Measurements from ENCODE around the gene SHROOM3. TPM values are rescaled to one million over a fixed set of nuclear protein-coding genes. Genes with fewer than 3 reads are reported as not detected.

SHROOM3 gene
- total RNA-seq, 2 experiments from 2014 or later: not detected

GRCh38 chr4:76532805-76533204, 97.8 kb downstream of the SHROOM3 start:
- Histone ChIP-seq H3K4me1 (ENCODE audit: insufficient read depth, low read length) (no peaks in the 10 kb centered on the region), H3K9me3 (ENCODE audit: control insufficient read depth in 1 of 2, insufficient read depth in 1 of 2, low read length in 2 of 2) (no peaks in the 10 kb centered on the region), H3K27ac (ENCODE audit: low read depth in 1 of 2, low read length in 2 of 2) (no peak overlapping the region), H3K27me3 (ENCODE audit: control insufficient read depth in 1 of 2, insufficient read depth in 2 of 2, low read length in 2 of 2) (no peaks in the 10 kb centered on the region), H3K4me3 (ENCODE audit: low read length) (no peak overlapping the region), H3K36me3 (ENCODE audit: insufficient read depth, low read length) (no peaks in the 10 kb centered on the region)
- H3K4me3 Mint-ChIP-seq: no peak overlapping the region
- ATAC-seq (ENCODE audit: poor library complexity) (no peak), DNase-seq (no peak)
- no peaks in the 10 kb centered on the region for H3K4me1 Mint-ChIP-seq (ENCODE audit: low read depth)
- peaks cover 4% of the 10 kb centered on the region for H3K27me3 Mint-ChIP-seq
- no peak for TF ChIP-seq CTCF (IDR thresholded peaks at IDR 0.05)
- no peaks in the 10 kb centered on the region for H3K36me3 Mint-ChIP-seq (ENCODE audit: low read depth)
- ChIA-PET POLR2A (no interaction called here), CTCF (no interaction called here)
- intact Hi-C loops (cut with DNase I, micrococcal nuclease): no loop called here
- H3K27ac Mint-ChIP-seq: no peak overlapping the region
- no peaks in the 10 kb centered on the region for H3K9me3 Mint-ChIP-seq

- DNase-seq: no peak
- Mint-ChIP-seq H3K27ac (no peak overlapping the region), H3K36me3 (ENCODE audit: low read depth) (no peaks in the 10 kb centered on the region), H3K4me3 (no peak overlapping the region), H3K4me1 (ENCODE audit: low read depth) (no peaks in the 10 kb centered on the region), H3K9me3 (no peaks in the 10 kb centered on the region), H3K27me3 (peaks cover 4% of the 10 kb centered on the region)
- no peak for ATAC-seq (ENCODE audit: poor library complexity)
- Histone ChIP-seq H3K36me3 (ENCODE audit: insufficient read depth, low read length) (no peaks in the 10 kb centered on the region), H3K4me1 (ENCODE audit: insufficient read depth, low read length) (no peaks in the 10 kb centered on the region), H3K27me3 (ENCODE audit: control insufficient read depth in 1 of 2, insufficient read depth in 2 of 2, low read length in 2 of 2) (no peaks in the 10 kb centered on the region), H3K27ac (ENCODE audit: low read depth in 1 of 2, low read length in 2 of 2) (no peak overlapping the region), H3K9me3 (ENCODE audit: control insufficient read depth in 1 of 2, insufficient read depth in 1 of 2, low read length in 2 of 2) (no peaks in the 10 kb centered on the region), H3K4me3 (ENCODE audit: low read length) (no peak overlapping the region)
- intact Hi-C loops (cut with DNase I, micrococcal nuclease): no loop called here
- POLR2A ChIA-PET: no interaction called here
- no peak for TF ChIP-seq CTCF (IDR thresholded peaks at IDR 0.05)
- CTCF ChIA-PET: no interaction called here
Observed at GRCh38 chr4:76533314-76533713, 98.3 kb downstream of the SHROOM3 start.

DNA sequence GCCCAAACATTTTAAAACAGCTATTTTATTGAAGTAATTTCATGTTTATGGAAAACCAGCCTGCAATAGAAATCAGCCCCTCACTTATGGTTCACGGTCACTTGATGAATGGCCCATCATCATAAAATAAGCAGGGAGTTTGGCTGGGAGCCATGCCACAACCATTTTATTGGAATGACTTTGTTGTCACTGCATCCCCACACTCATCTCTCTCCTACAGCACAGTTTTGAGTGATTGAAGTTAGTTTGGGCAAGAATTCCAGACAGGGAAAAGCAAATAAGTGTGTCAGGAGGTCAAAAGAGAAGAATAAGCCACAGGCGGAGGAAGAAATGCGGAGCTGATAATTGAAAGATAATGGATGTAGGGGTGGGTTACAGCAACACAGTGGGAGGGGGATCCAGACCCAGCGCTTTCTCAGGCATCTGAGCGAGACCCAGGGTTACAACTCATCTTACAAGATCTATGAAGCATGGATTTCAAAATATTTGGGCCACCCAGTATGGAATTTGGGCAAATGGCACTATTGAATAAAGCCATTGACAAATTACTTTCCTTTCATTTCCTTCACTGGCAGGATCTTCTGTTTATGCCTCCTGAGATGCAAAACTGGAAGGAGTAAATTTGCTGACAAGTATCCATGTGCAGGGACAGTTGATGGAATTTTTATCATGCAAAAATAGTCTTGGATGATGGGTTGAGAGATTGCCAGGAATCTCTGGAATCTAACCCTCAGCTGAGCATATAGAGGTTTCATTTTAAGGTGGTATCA, 100.8 kb downstream of the SHROOM3 start:
- no peaks in the 10 kb centered on the region for H3K4me1 Mint-ChIP-seq (ENCODE audit: low read depth)
- no peaks in the 10 kb centered on the region for H3K27me3 ChIP-seq (ENCODE audit: control insufficient read depth in 1 of 2, insufficient read depth in 2 of 2, low read length in 2 of 2)
- H3K27ac ChIP-seq (ENCODE audit: low read depth in 1 of 2, low read length in 2 of 2): no peak overlapping the region
- no peaks in the 10 kb centered on the region for H3K4me1 ChIP-seq (ENCODE audit: insufficient read depth, low read length)
- CTCF ChIA-PET: no interaction called here
- no peaks in the 10 kb centered on the region for H3K36me3 ChIP-seq (ENCODE audit: insufficient read depth, low read length)
- POLR2A ChIA-PET: no interaction called here
- no peaks in the 10 kb centered on the region for H3K9me3 Mint-ChIP-seq
- no peak for ATAC-seq (ENCODE audit: poor library complexity)
- no peak overlapping the region for H3K27ac Mint-ChIP-seq
- H3K4me3 ChIP-seq (ENCODE audit: low read length): no peak overlapping the region
- no peak for TF ChIP-seq CTCF (IDR thresholded peaks at IDR 0.05)
- H3K4me3 Mint-ChIP-seq: no peak overlapping the region
- H3K9me3 ChIP-seq (ENCODE audit: control insufficient read depth in 1 of 2, insufficient read depth in 1 of 2, low read length in 2 of 2): no peaks in the 10 kb centered on the region
- no peaks in the 10 kb centered on the region for H3K27me3 Mint-ChIP-seq
- H3K36me3 Mint-ChIP-seq (ENCODE audit: low read depth): no peaks in the 10 kb centered on the region
- intact Hi-C loops (cut with DNase I, micrococcal nuclease): no loop called here
- DNase-seq: no peak
